HG02943 (cell line): ENCODE data around the gene ATN1.

ENCODE experiments used
- ATAC-seq: cut with Tn5 transposase; IDR thresholded peaks from one replicate; pipeline ENCODE4 v1.9.1; 2021; ENCODE audit warnings: mild to moderate bottlenecking, low read depth, moderate library complexity; ENCODE audit not compliant: unreplicated experiment

Gene ATN1

DNA sequence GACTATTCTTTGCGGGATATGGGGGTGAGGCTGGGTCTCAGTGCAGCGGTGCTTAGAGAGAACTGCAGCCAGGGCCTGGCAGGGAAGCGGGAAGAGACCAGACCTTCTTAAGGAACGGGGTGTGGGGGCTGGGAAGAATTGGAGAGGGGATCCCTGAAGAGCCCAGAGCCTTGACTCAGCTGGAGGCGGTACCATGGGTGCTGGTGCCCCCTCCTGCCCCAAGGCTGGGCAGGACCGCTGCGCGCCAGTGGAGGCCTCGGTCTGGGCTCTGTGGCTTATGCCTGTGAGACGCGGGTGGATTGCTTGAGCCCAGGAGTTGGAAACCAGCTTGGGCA is 14.5 kb downstream of the ATN1 start:
- no peak for ATAC-seq

- ATAC-seq = peak; percentile 23
Observed at GRCh38 chr12:6943389-6943721, 15.6 kb downstream of the ATN1 start.

DNA sequence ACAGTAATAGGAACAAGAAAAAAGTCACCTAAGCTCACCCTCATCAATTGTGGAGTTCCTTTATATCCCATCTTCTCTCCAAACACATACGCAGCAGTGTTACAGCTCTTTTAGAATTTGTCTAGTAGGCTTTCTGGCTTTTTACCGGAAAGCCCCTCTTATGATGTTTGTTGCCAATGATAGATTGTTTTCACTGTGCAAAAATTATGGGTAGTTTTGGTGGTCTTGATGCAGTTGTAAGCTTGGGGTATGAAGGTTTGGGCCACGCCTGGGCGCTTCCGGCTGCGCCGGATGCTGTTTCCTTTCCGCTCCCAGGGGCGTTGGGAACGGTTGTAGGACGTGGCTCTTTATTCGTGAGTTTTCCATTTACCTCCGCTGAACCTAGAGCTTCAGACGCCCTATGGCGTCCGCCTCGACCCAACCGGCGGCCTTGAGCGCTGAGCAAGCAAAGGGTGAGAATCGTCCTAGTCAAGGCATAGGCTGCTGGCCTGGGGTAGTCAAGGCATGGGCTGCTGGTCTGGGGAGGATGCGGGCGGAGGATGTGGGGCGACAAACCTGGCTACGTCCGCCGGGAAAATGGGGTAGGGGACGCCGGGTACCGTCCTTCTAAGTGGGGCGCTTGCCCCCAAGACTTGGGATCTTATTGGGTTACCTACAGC is 16.1 kb downstream of the ATN1 start, which contains the start of the genes C12orf57 and RNU7-1:
Gene C12orf57 (plus strand): TSS at position 301 of the 659 bp plus-strand sequence. CDS start 100 bp downstream, at position 401.
Gene RNU7-1 (plus strand): TSS at position 95 of the 659 bp plus-strand sequence.
- ATAC-seq = peak; percentile 39

DNA sequence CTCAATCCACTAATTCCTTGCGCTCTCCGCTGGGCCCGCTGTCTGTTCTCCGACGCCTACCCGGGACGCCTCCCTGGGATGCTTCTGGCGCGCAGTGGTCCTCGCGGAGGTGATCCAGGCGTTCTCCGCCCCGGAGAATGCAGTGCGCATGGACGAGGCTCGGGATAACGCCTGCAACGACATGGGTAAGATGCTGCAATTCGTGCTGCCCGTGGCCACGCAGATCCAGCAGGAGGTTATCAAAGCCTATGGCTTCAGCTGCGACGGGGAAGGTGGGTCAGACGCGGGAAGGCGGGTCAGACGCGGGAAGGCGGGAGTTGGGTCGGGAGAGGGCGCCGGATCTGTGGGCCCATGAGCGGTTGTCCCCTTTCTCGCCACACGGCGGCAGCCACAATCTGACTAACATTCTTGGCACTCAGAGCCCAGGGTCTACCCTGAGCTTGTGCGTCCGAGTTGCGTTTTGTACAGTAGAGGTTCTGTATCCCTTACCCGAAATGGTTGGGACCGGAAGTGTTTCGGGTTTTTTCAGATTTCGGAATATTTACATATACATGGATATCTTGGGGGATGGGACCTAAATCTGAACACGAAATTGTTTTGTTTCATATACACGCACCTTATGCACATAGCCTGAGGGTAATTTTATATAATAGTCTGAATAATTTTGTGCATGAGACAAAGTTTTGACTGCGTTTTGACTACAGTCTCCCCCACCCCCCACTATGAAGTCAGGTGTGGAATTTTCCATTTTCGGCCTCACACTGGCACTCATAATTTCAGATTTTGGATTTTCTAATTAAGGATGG is 16.8 kb downstream of the ATN1 start:
- peak; percentile 24 for ATAC-seq

- no peak for ATAC-seq
Observed at GRCh38 chr12:6945613-6946012, 17.9 kb downstream of the ATN1 start.

DNA sequence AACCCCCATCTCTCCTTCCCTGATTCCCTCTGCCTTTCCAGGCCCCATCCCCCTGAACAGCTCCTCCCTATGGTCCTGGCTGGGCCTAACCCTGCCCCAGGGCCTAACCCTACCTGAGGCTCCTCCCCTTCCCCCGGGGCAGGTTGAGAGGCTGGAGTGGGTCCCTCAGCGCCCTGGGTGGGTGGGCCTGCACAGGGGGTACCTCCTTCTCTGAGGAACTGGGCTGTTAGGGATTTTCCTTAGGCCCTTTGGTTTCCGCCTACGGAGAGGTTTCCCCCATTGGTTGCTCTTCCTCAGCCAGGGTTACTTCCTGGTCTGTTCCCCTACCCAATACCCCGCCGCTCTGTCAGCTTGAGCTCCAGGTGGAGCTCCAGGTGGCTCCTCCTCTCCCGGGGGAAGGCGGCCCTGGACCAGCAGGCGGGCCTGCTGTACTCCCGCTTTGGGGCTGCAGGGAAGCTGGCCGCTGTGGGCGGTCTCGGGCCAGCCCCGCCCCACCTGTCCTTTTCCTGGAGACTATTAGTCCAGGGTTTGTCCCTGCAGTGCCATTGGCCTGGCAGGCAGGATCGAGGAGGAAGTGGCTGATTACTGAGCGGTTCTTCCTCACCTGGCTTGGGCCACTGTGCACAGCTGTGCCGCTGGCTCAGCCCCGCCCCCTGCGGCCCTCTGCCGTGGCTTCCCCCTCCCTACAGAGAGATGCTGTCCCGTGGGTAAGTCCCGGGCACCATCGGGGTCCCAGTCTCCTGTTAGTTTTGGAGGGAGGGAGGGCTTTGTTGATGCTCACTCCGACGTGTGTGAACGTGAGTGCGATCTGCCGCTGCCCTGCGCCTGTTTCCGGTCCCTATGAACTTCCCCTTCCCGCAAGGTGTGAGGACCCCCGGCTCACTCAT is 18.5 kb downstream of the ATN1 start:
- no peak for ATAC-seq

DNA sequence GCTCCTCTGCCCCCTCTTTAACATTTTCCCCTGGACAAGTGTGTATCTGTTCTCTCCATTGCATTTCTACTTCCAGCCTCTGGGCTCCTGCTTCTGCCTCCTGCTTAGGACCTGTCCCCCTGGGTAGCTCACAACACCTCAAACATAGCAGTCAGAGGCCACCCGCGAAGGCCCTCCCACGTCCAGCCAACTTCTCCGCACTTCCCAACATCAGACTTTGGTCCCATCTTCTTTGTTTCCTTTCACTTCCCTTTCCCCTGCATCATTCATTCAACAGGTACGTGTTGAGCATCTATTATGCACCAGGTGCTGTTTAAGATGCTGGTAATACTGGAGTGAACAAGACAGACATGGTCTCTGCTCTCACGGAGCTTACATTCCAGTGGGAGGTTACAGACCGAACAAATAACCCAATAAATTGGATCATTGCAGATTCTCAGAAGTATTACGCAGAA is 19.2 kb downstream of the ATN1 start:
- no peak for ATAC-seq

- ATAC-seq = no peak
Observed at GRCh38 chr12:6947615-6948014, 19.9 kb downstream of the ATN1 start.

GRCh38 chr12:6948873-6949594 is 21.3 kb downstream of the ATN1 start:
- ATAC-seq = no peak

DNA sequence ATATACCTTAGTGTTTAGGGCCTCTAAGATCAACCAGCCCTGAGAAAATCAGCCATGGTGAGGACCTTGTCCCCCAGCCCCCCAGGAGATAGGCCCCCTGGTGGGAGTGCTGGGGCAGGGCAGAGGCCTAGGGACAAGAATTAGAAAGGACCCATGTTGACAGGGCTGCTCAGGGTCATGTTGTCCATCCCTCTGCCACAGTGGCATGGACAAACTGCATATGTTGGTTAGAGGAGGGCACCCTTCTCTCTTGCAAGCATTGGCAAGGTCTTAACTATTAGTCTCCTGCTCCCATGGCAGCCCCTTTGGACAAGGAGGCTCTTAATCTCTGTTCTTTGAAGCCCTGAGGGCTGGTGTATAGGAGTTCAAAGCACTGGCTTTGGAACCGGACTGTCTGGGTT is 22.6 kb downstream of the ATN1 start:
- ATAC-seq = no peak

DNA sequence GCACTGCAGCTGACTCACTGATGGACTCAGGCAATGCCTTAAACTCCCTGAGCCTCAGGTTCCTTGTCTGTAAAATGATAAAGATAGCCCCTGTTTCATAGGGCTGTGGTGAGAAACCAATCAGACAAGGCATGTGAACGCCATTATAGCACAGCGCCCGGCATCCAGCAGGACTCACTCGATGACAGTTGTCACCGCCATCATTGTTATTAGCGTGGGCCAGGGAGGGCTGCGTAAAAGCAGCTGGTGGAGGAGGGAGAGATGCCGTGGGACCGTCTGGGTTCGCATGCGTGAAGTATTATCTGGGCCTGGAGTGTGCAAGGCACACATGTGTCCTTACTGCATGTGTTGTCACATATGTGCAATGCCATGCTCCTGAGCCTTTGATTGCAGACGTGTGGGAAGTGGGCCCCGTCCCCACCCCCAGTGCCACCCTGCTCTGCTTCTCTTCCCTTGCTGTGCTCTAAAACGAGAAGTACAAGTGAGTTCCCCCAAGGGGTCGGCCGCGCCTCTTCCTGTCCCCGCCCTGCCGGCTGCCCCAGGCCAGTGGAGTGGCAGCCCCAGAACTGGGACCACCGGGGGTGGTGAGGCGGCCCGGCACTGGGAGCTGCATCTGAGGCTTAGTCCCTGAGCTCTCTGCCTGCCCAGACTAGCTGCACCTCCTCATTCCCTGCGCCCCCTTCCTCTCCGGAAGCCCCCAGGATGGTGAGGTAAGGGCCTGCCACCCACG is 23.2 kb downstream of the ATN1 start, which contains the start of gene PTPN6:
Gene PTPN6 (plus strand): TSS at position 546 of the 730 bp plus-strand sequence. CDS start 157 bp downstream, at position 703.
- ATAC-seq = no peak

DNA sequence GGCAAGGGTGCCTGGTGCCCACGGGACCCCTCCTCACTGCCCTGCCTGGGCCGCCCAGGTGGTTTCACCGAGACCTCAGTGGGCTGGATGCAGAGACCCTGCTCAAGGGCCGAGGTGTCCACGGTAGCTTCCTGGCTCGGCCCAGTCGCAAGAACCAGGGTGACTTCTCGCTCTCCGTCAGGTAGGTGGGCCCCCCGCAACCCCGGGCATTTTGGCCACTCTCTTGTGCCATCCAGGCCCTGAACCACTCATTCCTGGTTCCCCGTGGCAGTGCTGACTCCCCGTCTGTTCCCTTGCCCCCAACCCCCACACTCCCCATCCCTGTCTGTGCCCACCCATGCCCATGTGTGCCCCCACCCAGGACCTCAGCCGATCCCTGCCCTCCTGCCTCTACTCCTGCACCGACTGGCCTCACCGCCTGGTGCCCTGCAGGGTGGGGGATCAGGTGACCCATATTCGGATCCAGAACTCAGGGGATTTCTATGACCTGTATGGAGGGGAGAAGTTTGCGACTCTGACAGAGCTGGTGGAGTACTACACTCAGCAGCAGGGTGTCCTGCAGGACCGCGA is 23.9 kb downstream of the ATN1 start:
- no peak for ATAC-seq

DNA sequence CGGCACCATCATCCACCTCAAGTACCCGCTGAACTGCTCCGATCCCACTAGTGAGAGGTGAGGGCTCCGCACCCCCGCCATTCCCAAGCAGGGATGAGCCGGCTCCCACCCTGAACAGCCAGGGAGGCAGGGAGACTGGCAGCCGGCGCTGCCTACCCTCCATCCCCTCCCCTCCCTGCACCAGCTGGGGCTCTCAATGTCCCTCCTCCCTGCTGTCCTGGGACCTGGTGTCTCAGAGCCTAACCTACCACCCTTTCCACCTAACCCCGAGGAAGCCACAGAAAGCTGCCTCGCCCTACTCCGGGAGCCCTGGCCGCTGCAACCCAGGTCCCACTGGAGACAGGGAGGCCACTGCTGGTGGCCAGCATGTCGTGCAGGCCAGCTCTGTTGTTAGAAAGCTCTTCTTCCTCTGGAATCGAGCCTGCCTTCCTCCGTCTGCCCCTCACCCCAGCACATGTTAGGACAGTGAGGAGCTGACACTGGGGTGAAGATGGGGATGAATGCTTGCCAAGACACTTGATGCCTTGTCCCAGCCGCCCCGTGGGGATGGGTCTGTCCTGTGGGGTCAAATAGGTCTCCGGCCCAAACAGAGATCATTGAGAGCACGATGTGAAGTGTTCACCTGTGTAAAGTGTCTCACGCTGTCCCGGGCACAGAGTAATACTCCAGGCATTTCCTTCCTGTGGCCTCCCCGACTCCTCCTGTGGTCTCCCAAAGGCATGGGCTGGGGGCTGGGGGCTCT is 24.5 kb downstream of the ATN1 start:
- ATAC-seq = no peak

- ATAC-seq = no peak
Observed at GRCh38 chr12:6952863-6953441, 25.2 kb downstream of the ATN1 start.

- peak; percentile 43 for ATAC-seq
Observed at GRCh38 chr12:6953442-6954315, 25.9 kb downstream of the ATN1 start.

DNA sequence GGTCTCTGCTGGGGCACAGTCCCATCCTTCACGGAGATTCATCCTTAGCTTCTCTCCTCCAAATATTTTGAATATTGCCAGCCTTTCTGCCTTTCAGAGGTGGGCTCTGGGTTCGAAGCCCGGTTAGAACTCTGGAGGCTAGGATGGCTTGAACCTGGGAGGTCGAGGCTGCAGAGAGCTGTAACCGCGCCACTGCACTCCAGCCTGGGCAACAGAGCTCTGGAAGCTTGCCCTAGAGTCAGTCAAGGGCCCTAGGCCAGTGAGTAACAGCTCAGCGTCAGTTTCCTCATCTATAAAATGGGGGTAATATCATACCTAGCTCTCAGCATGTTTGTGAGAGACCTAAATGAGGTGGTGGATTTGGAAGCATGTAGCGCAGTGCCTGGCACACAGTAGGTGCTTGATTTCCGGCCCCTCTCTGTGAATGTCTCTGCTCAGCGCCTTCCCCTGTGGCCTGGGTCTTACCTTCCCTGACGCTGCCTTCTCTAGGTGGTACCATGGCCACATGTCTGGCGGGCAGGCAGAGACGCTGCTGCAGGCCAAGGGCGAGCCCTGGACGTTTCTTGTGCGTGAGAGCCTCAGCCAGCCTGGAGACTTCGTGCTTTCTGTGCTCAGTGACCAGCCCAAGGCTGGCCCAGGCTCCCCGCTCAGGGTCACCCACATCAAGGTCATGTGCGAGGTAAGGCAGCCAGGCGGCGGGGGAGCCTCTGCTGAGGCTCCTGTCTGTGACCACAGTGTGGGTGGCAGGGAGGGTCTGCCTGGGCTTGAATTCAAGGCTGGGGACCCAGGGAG is 26.8 kb downstream of the ATN1 start:
- no peak for ATAC-seq
